ENCODE measurements around the gene MCAM.

The MCAM gene

GRCh38 chr11:119347242-119347641, 30.3 kb upstream of the MCAM start:
- H3K27ac ChIP-seq (ENCODE audit: low read depth, low read length), result no peak overlapping the region
- H4K20me1 ChIP-seq (ENCODE audit: control insufficient read depth, insufficient read depth, low read depth, low read length), result no peaks in the 10 kb centered on the region
- no peaks in the 10 kb centered on the region for H3F3A ChIP-seq (ENCODE audit: control insufficient read depth, insufficient read depth)
- H3K79me2 ChIP-seq (ENCODE audit: control insufficient read depth, low read length), result no peaks in the 10 kb centered on the region
- H3K9me2 ChIP-seq (replicated peaks; ENCODE audit: control insufficient read depth, low read length), result no peaks in the 10 kb centered on the region
- peaks cover 24% of the 10 kb centered on the region for H3K27me3 ChIP-seq (ENCODE audit: control insufficient read depth, low read length)
- TF ChIP-seq CTCF (IDR thresholded peaks at IDR 0.05; ENCODE audit: low read depth, low read length, poor library complexity, severe bottlenecking) (no peak), EZH2phosphoT487 (IDR thresholded peaks at IDR 0.05; ENCODE audit: borderline replicate concordance, low read length) (no peak)
- no peak overlapping the region for H3K4me2 ChIP-seq (ENCODE audit: low read length)
- no peak overlapping the region for H3K4me3 ChIP-seq (ENCODE audit: low read length)
- H3K36me3 ChIP-seq (ENCODE audit: control insufficient read depth, low read length), result no peaks in the 10 kb centered on the region
- H3K4me1 ChIP-seq (ENCODE audit: control insufficient read depth, low read length), result peaks cover 7% of the 10 kb centered on the region
- H3K9me3 ChIP-seq (ENCODE audit: control insufficient read depth, insufficient read depth, low read length), result no peaks in the 10 kb centered on the region

- Histone ChIP-seq H3K4me1 (ENCODE audit: control insufficient read depth, low read length) (peaks cover 7% of the 10 kb centered on the region), H3F3A (ENCODE audit: control insufficient read depth, insufficient read depth) (no peaks in the 10 kb centered on the region), H3K27ac (ENCODE audit: low read depth, low read length) (no peak within 1 kb of the TSS), H3K9me3 (ENCODE audit: control insufficient read depth, insufficient read depth, low read length) (no peaks in the 10 kb centered on the region), H3K9me2 (replicated peaks; ENCODE audit: control insufficient read depth, low read length) (no peaks in the 10 kb centered on the region), H3K36me3 (ENCODE audit: control insufficient read depth, low read length) (no peaks in the 10 kb centered on the region), H3K79me2 (ENCODE audit: control insufficient read depth, low read length) (no peaks in the 10 kb centered on the region), H3K4me2 (ENCODE audit: low read length) (no peak within 1 kb of the TSS), H3K27me3 (ENCODE audit: control insufficient read depth, low read length) (peaks cover 30% of the 10 kb centered on the region), H4K20me1 (ENCODE audit: control insufficient read depth, insufficient read depth, low read depth, low read length) (no peaks in the 10 kb centered on the region), H3K4me3 (ENCODE audit: low read length) (no peak within 1 kb of the TSS)
- TF ChIP-seq EZH2phosphoT487 (IDR thresholded peaks at IDR 0.05; ENCODE audit: borderline replicate concordance, low read length) (no peak), CTCF (IDR thresholded peaks at IDR 0.05; ENCODE audit: low read depth, low read length, poor library complexity, severe bottlenecking) (no peak)
These were observed 29.7 kb upstream of the MCAM start, which contains the start of gene MFRP for GRCh38 chr11:119346605-119347004. Gene MFRP, minus strand, starts transcription at chr11:119346705. Its CDS starts 192 bp downstream, at chr11:119346513.

- no peak overlapping the region for H3K27ac ChIP-seq (ENCODE audit: low read depth, low read length)
These were observed 28.8 kb upstream of the MCAM start for GRCh38 chr11:119345685-119346084.

More at GRCh38 chr11:119345685-119346084, 28.8 kb upstream of the MCAM start:
- H3K79me2 ChIP-seq (ENCODE audit: control insufficient read depth, low read length), result no peaks in the 10 kb centered on the region
- H3K4me1 ChIP-seq (ENCODE audit: control insufficient read depth, low read length), result peaks cover 14% of the 10 kb centered on the region
- H3K36me3 ChIP-seq (ENCODE audit: control insufficient read depth, low read length), result no peaks in the 10 kb centered on the region
- H4K20me1 ChIP-seq (ENCODE audit: control insufficient read depth, insufficient read depth, low read depth, low read length), result no peaks in the 10 kb centered on the region
- TF ChIP-seq EZH2phosphoT487 (IDR thresholded peaks at IDR 0.05; ENCODE audit: borderline replicate concordance, low read length) (no peak), CTCF (IDR thresholded peaks at IDR 0.05; ENCODE audit: low read depth, low read length, poor library complexity, severe bottlenecking) (no peak)
- H3K4me2 ChIP-seq (ENCODE audit: low read length), result no peak overlapping the region
- H3K9me2 ChIP-seq (replicated peaks; ENCODE audit: control insufficient read depth, low read length), result no peaks in the 10 kb centered on the region
- H3K27me3 ChIP-seq (ENCODE audit: control insufficient read depth, low read length), result peaks cover 39% of the 10 kb centered on the region
- H3K9me3 ChIP-seq (ENCODE audit: control insufficient read depth, insufficient read depth, low read length), result no peaks in the 10 kb centered on the region
- H3K4me3 ChIP-seq (ENCODE audit: low read length), result no peak overlapping the region
- no peaks in the 10 kb centered on the region for H3F3A ChIP-seq (ENCODE audit: control insufficient read depth, insufficient read depth)

All from DOHH2 (cell line).